WTC11 (cell line): ENCODE results near the gene KCTD2. TPM values are rescaled to one million over a fixed set of nuclear protein-coding genes. Genes with fewer than 3 reads are reported as not detected.
A peak's percentile ranks its signal among the peaks of the same experiment; 100 is the strongest.

Experiments
- ATAC-seq: fragments of 200-7000 bp; cut with Tn5 transposase; 2 replicates; pipeline ENCODE4 v1.10.0; 2021; ENCODE audit warnings: mild to moderate bottlenecking, moderate library complexity
- CTCF ChIA-PET: fragments of 300-600 bp; sonication (Branson Sonifier 250); formaldehyde crosslinking; loops from one replicate; lab custom pipeline; 2021; ENCODE audit warnings: antibody characterized with exemption; lab: Charles Lee
- POLR2A ChIA-PET: fragments of 350-600 bp; sonication (Branson Sonifier 250); formaldehyde crosslinking; loops from one replicate; lab custom pipeline; 2021; ENCODE audit warnings: antibody characterized with exemption; lab: Charles Lee
- DNase-seq: peaks from one replicate; pipeline ENCODE4 v3.0.0; 2021; ENCODE audit warnings: low spot score
- H3K27ac Mint-ChIP-seq: 2 replicates; pipeline ENCODE4 v1.8.0; 2021; ENCODE audit warnings: mixed read lengths
- H3K27me3 Mint-ChIP-seq: 2 replicates; pipeline ENCODE4 v1.8.0; 2021; ENCODE audit warnings: low read depth, mild to moderate bottlenecking, moderate library complexity, mixed read lengths
- H3K36me3 Mint-ChIP-seq: 2 replicates; pipeline ENCODE4 v1.8.0; 2021; ENCODE audit warnings: mixed read lengths
- H3K4me1 Mint-ChIP-seq: 2 replicates; pipeline ENCODE4 v1.8.0; 2022; ENCODE audit warnings: mixed read lengths
- H3K4me3 Mint-ChIP-seq: 2 replicates; pipeline ENCODE4 v1.8.0; 2021; ENCODE audit warnings: mild to moderate bottlenecking, moderate library complexity, mixed read lengths
- H3K9me3 Mint-ChIP-seq: 2 replicates; pipeline ENCODE4 v1.8.0; 2021; ENCODE audit warnings: mixed read lengths
- ATF2 ChIP-seq: sonication (generic); formaldehyde crosslinking; IDR thresholded peaks from 2 replicates; pipeline ENCODE4 v1.8.1; 2022; ENCODE audit warnings: low read depth, missing genetic modification reagents, borderline replicate concordance
- HMGXB4 ChIP-seq: sonication (generic); formaldehyde crosslinking; IDR thresholded peaks from 2 replicates; pipeline ENCODE4 v1.8.1; 2023; ENCODE audit warnings: mild to moderate bottlenecking, moderate library complexity, missing genetic modification reagents
- MLX ChIP-seq: sonication (generic); formaldehyde crosslinking; IDR thresholded peaks from 2 replicates; pipeline ENCODE4 v1.8.1; 2023; ENCODE audit warnings: mild to moderate bottlenecking, missing genetic modification reagents, moderate library complexity
- NR1H2 ChIP-seq: sonication (generic); formaldehyde crosslinking; IDR thresholded peaks from 2 replicates; pipeline ENCODE4 v1.9.0; 2021; ENCODE audit warnings: mild to moderate bottlenecking, moderate library complexity, missing genetic modification reagents
- PRDM15 ChIP-seq: sonication (generic); formaldehyde crosslinking; IDR thresholded peaks from 2 replicates; pipeline ENCODE4 v1.8.0; 2022; ENCODE audit warnings: missing genetic modification reagents
- SMAD3 ChIP-seq: sonication (generic); formaldehyde crosslinking; IDR thresholded peaks from 2 replicates; pipeline ENCODE4 v1.8.0; 2022; ENCODE audit warnings: missing genetic modification reagents, mild to moderate bottlenecking, borderline replicate concordance
- SP1 ChIP-seq: sonication (generic); formaldehyde crosslinking; conservative IDR thresholded peaks from 2 replicates; pipeline ENCODE4 v1.8.1; 2022; ENCODE audit warnings: missing genetic modification reagents
- ZBTB21 ChIP-seq: sonication (generic); formaldehyde crosslinking; IDR thresholded peaks from 2 replicates; pipeline ENCODE4 v1.8.1; 2023; ENCODE audit warnings: mild to moderate bottlenecking, missing genetic modification reagents, borderline replicate concordance
- ZNF281 ChIP-seq: sonication (generic); formaldehyde crosslinking; IDR thresholded peaks from 2 replicates; pipeline ENCODE4 v1.8.0; 2023; ENCODE audit warnings: mild to moderate bottlenecking, missing genetic modification reagents
- ZNF416 ChIP-seq: fragments of 250-450 bp; sonication (Bioruptor Pico); IDR thresholded peaks from 2 replicates; pipeline ENCODE4 v1.9.0; 2021; ENCODE audit warnings: mild to moderate bottlenecking, inconsistent platforms
- total RNA-seq: library from RNA; stranded (reverse); gene quantifications from 3 replicates; pipeline ENCODE4 v1.2.3, GENCODE V29; 2021

The KCTD2 gene
- total RNA-seq, 1 experiment from 2014 or later = 31.3 TPM

GRCh38 chr17:75011401-75012095 lies 35.5 kb upstream of the KCTD2 start (continued):
- TF ChIP-seq ZNF281 (CRISPR knock-in tag) = no peak

- H3K27ac Mint-ChIP-seq = peak overlapping the region; percentile 99
- H3K4me3 Mint-ChIP-seq = peak overlapping the region; percentile 73
- no peaks in the 10 kb centered on the region for H3K9me3 Mint-ChIP-seq
- no peak for ATAC-seq
- no peak for DNase-seq
- no peaks in the 10 kb centered on the region for H3K27me3 Mint-ChIP-seq
- peaks cover 26% of the 10 kb centered on the region for H3K4me1 Mint-ChIP-seq
- ChIA-PET POLR2A (interaction anchor here (0.6 to 3.5 kb wide), 16 partner anchors 9 to 380 kb away, joined by 3 to 30 read pairs (median 4); partner anchors contain the start of genes CDR2L, FDXR, HID1 and KCTD2), CTCF (interaction anchor here (0.5 to 7.0 kb wide), 34 partner anchors 9 to 275 kb away, joined by 3 to 139 read pairs (median 6); partner anchors contain the start of genes CDR2L, FDXR, HID1 and OTOP2)
- peaks cover 7% of the 10 kb centered on the region; the same call in 1 of the 2 replicates for H3K36me3 Mint-ChIP-seq
- TF ChIP-seq HMGXB4 (CRISPR knock-in tag) (no peak), ATF2 (CRISPR knock-in tag) (no peak), PRDM15 (no peak), ZBTB21 (CRISPR knock-in tag) (no peak), ZNF416 (CRISPR knock-in tag) (no peak), SMAD3 (CRISPR knock-in tag) (no peak), SP1 (no peak), NR1H2 (CRISPR knock-in tag) (no peak), ZNF281 (CRISPR knock-in tag) (no peak), MLX (CRISPR knock-in tag) (no peak)
Observed at GRCh38 chr17:75012096-75012345, 35.0 kb upstream of the KCTD2 start.
